Uterus (tissue), 2 donors: ENCODE data around the gene SLAMF9.

ENCODE experiments used
- POLR2A ChIP-seq, 2 donors: fragments of 450-650 bp; IDR thresholded peaks; one replicate each; pipeline ENCODE4 v1.6.1; 2016; ENCODE audit warnings: antibody characterized with exemption in 2 of 2, mild to moderate bottlenecking in 1 of 2, moderate library complexity in 1 of 2
- TF ChIP-seq, protein P1 (sequence below), 4 experiments: fragments of 200-600 bp in 2 of 4; fragments of 450-650 bp in 2 of 4; sonication (generic) in 2 of 4; IDR thresholded peaks; one replicate each; pipeline ENCODE4 v1.5.1; 2016 to 2019; ENCODE audit warnings: antibody characterized with exemption in 4 of 4, mild to moderate bottlenecking in 2 of 4, moderate library complexity in 1 of 4

GRCh38 chr1:159940006-159940620 is 13.9 kb downstream of the SLAMF9 start:
- TF ChIP-seq, protein P1, sequence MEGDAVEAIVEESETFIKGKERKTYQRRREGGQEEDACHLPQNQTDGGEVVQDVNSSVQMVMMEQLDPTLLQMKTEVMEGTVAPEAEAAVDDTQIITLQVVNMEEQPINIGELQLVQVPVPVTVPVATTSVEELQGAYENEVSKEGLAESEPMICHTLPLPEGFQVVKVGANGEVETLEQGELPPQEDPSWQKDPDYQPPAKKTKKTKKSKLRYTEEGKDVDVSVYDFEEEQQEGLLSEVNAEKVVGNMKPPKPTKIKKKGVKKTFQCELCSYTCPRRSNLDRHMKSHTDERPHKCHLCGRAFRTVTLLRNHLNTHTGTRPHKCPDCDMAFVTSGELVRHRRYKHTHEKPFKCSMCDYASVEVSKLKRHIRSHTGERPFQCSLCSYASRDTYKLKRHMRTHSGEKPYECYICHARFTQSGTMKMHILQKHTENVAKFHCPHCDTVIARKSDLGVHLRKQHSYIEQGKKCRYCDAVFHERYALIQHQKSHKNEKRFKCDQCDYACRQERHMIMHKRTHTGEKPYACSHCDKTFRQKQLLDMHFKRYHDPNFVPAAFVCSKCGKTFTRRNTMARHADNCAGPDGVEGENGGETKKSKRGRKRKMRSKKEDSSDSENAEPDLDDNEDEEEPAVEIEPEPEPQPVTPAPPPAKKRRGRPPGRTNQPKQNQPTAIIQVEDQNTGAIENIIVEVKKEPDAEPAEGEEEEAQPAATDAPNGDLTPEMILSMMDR (IDR thresholded peaks at IDR 0.05), result no peak
- TF ChIP-seq POLR2A (IDR thresholded peaks at IDR 0.05), result no peak
